Purkinje cell (primary cell): Measurements from ENCODE around the gene APOC1. TPM values are rescaled to one million over a fixed set of nuclear protein-coding genes. Genes with fewer than 3 reads are reported as not detected.

ENCODE experiments used
- polyA plus RNA-seq: library from polyadenylated mRNA; unstranded; fragments of >200 nt; fragmentation: Nextera tagmentation; gene quantifications from 2 replicates; pipeline ENCODE4 v1.2.1, GENCODE V29; 2014

APOC1 gene
- 5.7 and 19.8 TPM in 2 replicates for polyA plus RNA-seq

GRCh38 chr19:44914433-44915206 lies at the start of gene APOC1:
Gene APOC1, plus strand, starts transcription at chr19:44914608. Its CDS starts 284 bp downstream, at chr19:44914892.

GRCh38 chr19:44891016-44891882 lies 23.2 kb upstream of the APOC1 start, which contains the start of gene TOMM40:
Gene TOMM40, plus strand, starts transcription at chr19:44891254. Its CDS starts 162 bp downstream, at chr19:44891416.

GRCh38 chr19:44905437-44906160 lies 8.8 kb upstream of the APOC1 start, which contains the start of gene APOE:
Gene APOE, plus strand, starts transcription at chr19:44905796. Its CDS starts 829 bp downstream, at chr19:44906625.

GRCh38 chr19:44942067-44942571 lies 27.7 kb downstream of the APOC1 start, which contains the start of gene APOC4:
Gene APOC4, plus strand, starts transcription at chr19:44942237. Its CDS starts 41 bp downstream, at chr19:44942278.

GRCh38 chr19:44954649-44955504 lies 40.5 kb downstream of the APOC1 start, which contains the start of gene CLPTM1:
Gene CLPTM1, plus strand, starts transcription at chr19:44955380. Its CDS starts 16 bp downstream, at chr19:44955396.

Other genes starting within 250 kb of the APOC1 start
- 0.77 TPM in 1 of 2 replicates, not detected in the other for gene CEACAM19, start 243.1 kb upstream of the APOC1 start, polyA plus RNA-seq
- gene CEACAM16, start 215.5 kb upstream of the APOC1 start, polyA plus RNA-seq, result 0.35 TPM in 1 of 2 replicates, not detected in the other
- gene BCL3, start 165.9 kb upstream of the APOC1 start, polyA plus RNA-seq, result 0.70 and 5.7 TPM in 2 replicates
- not detected in 2 replicates for gene CBLC, start 136.7 kb upstream of the APOC1 start, polyA plus RNA-seq
- gene BCAM, start 105.5 kb upstream of the APOC1 start, polyA plus RNA-seq, result not detected in 2 replicates
- 6.2 and 21.5 TPM in 2 replicates for gene NECTIN2, start 68.3 kb upstream of the APOC1 start, polyA plus RNA-seq
- gene TOMM40, start 23.4 kb upstream of the APOC1 start, polyA plus RNA-seq, result 1.8 and 2.7 TPM in 2 replicates
- 6.2 and 10.7 TPM in 2 replicates for gene APOE, start 8.8 kb upstream of the APOC1 start, polyA plus RNA-seq
- gene APOC4, start 27.6 kb downstream of the APOC1 start, polyA plus RNA-seq, result not detected in 2 replicates
- 0.98 TPM in 1 of 2 replicates, not detected in the other for gene APOC2, start 31.4 kb downstream of the APOC1 start, polyA plus RNA-seq
- gene CLPTM1, start 40.8 kb downstream of the APOC1 start, polyA plus RNA-seq, result 1.7 and 5.9 TPM in 2 replicates
- 0.23 and 1.6 TPM in 2 replicates for gene RELB, start 86.9 kb downstream of the APOC1 start, polyA plus RNA-seq
- gene CLASRP, start 124.4 kb downstream of the APOC1 start, polyA plus RNA-seq, result 1.2 and 2.1 TPM in 2 replicates
- 0.15 TPM in 1 of 2 replicates, not detected in the other for gene ZNF296, start 161.9 kb downstream of the APOC1 start, polyA plus RNA-seq
- gene GEMIN7, start 164.7 kb downstream of the APOC1 start, polyA plus RNA-seq, result 47.1 and 60.6 TPM in 2 replicates
- gene PPP1R37, start 178.6 kb downstream of the APOC1 start, polyA plus RNA-seq, result 0.38 TPM in 1 of 2 replicates, not detected in the other
- gene NKPD1, start 246.4 kb downstream of the APOC1 start, polyA plus RNA-seq, result not detected in 2 replicates